Measurements from ENCODE around the gene VNN1. TPM values are rescaled to one million over a fixed set of nuclear protein-coding genes. Genes with fewer than 3 reads are reported as not detected.
"Not testable (repeated sequence)": the region's sequence is repeated elsewhere in the genome, so short reads cannot be mapped to it uniquely, and the experiment has no call there.

The VNN1 gene
- total RNA-seq, 1 donor from 2014 or later: not detected

- H3K27ac Mint-ChIP-seq (ENCODE audit: unreplicated experiment): no peak overlapping the region
- TF ChIP-seq CTCF (conservative IDR thresholded peaks at IDR 0.05): no peak
- H3K27me3 Mint-ChIP-seq (ENCODE audit: low read depth): no peaks in the 10 kb centered on the region
- H3K9me3 Mint-ChIP-seq: no peaks in the 10 kb centered on the region
- H3K36me3 Mint-ChIP-seq (ENCODE audit: low read depth): no peaks in the 10 kb centered on the region
- no peaks in the 10 kb centered on the region for H3K4me1 Mint-ChIP-seq
- no peak for DNase-seq (ENCODE audit: low read depth, low spot score)
- H3K4me3 Mint-ChIP-seq: no peak overlapping the region
These were observed 305 bp upstream of the VNN1 start for GRCh38 chr6:132714160-132714559.

- no peak overlapping the region for H3K27ac Mint-ChIP-seq (ENCODE audit: unreplicated experiment)
- TF ChIP-seq CTCF (conservative IDR thresholded peaks at IDR 0.05): no peak
- H3K4me1 Mint-ChIP-seq: no peaks in the 10 kb centered on the region
- H3K27me3 Mint-ChIP-seq (ENCODE audit: low read depth): no peaks in the 10 kb centered on the region
- no peaks in the 10 kb centered on the region for H3K36me3 Mint-ChIP-seq (ENCODE audit: low read depth)
- DNase-seq (ENCODE audit: low read depth, low spot score): no peak
- H3K4me3 Mint-ChIP-seq: no peak overlapping the region
- H3K9me3 Mint-ChIP-seq: peaks cover 4% of the 10 kb centered on the region
These were observed 1.5 kb downstream of the VNN1 start for GRCh38 chr6:132712366-132712765.

DNA sequence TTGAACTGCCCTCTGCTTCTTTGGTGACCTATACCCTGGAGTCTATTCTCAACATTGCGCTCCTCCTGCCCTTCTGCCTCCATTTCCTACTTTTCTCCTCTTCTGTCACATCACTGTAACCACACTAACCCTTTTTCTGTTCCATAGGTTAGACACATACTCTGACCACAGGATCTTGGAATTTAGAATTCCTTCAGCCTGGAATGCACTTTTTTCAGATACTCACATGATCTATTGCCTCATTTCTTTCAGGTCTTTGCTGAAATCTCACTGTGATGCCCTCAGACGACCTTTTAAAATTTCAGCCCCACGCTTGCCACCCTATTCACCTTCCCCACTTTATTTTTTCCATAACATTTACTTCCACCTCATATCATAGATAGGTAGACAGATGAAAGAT is 5.1 kb downstream of the VNN1 start:
- Mint-ChIP-seq H3K36me3 (ENCODE audit: low read depth) (peaks cover 7% of the 10 kb centered on the region), H3K9me3 (peaks cover 11% of the 10 kb centered on the region), H3K4me3 (no peak overlapping the region), H3K27ac (ENCODE audit: unreplicated experiment) (no peak overlapping the region), H3K27me3 (ENCODE audit: low read depth) (no peaks in the 10 kb centered on the region), H3K4me1 (no peaks in the 10 kb centered on the region)
- DNase-seq (ENCODE audit: low read depth, low spot score): no peak
- no peak for TF ChIP-seq CTCF (conservative IDR thresholded peaks at IDR 0.05)

DNA sequence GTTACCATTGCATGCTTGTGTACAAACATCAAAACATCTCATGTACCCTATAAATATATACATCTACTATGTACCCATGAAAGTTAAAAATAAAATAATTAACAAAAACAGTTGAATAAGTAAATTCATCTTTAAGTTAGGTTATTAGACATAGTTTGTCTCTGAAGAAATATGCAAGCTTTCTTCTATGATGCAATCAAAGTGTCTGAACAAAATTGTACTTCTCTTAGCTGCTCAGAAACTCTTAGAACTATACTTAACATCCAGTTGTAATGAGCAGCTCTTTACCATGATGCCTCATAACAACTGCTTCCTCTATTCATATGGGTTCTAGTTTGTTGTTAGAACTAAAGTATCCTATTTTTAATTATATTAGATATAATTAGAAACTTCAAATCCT is 5.9 kb downstream of the VNN1 start:
- Mint-ChIP-seq H3K27me3 (ENCODE audit: low read depth) (no peaks in the 10 kb centered on the region), H3K36me3 (ENCODE audit: low read depth) (peaks cover 7% of the 10 kb centered on the region), H3K4me3 (no peak overlapping the region), H3K27ac (ENCODE audit: unreplicated experiment) (no peak overlapping the region), H3K9me3 (peaks cover 11% of the 10 kb centered on the region), H3K4me1 (no peaks in the 10 kb centered on the region)
- no peak for DNase-seq (ENCODE audit: low read depth, low spot score)
- TF ChIP-seq CTCF (conservative IDR thresholded peaks at IDR 0.05): no peak

DNA sequence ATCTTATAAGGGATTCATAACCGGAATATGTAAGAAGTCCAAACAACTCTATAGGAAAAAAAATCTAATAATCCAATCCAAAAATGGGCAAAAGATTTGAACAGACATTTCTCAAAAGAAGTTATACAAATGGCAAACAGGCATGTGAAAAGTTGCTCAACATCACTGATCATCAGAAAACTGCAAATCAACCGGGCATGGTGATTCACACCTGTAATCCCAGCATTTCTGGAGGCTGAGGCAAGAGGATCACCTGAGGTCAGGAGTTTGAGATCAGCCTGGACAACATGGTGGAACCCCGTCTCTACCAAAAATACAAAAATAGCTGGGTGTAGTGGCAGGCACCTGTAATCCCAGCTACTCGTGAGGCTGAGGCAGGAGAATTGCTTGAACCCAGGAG is 7.1 kb downstream of the VNN1 start:
- H3K27me3 Mint-ChIP-seq (ENCODE audit: low read depth); H3K4me3 Mint-ChIP-seq; H3K36me3 Mint-ChIP-seq (ENCODE audit: low read depth); DNase-seq (ENCODE audit: low read depth, low spot score); H3K4me1 Mint-ChIP-seq; H3K27ac Mint-ChIP-seq (ENCODE audit: unreplicated experiment): not testable (repeated sequence)
- H3K9me3 Mint-ChIP-seq: peaks cover 11% of the 10 kb centered on the region

- no peaks in the 10 kb centered on the region for H3K4me1 Mint-ChIP-seq
- peaks cover 7% of the 10 kb centered on the region for H3K36me3 Mint-ChIP-seq (ENCODE audit: low read depth)
- H3K27ac Mint-ChIP-seq (ENCODE audit: unreplicated experiment): no peak overlapping the region
- no peak overlapping the region for H3K4me3 Mint-ChIP-seq
- no peak for DNase-seq (ENCODE audit: low read depth, low spot score)
- peaks cover 14% of the 10 kb centered on the region for H3K9me3 Mint-ChIP-seq
- H3K27me3 Mint-ChIP-seq (ENCODE audit: low read depth): no peaks in the 10 kb centered on the region
- TF ChIP-seq CTCF (conservative IDR thresholded peaks at IDR 0.05): no peak
These were observed 9.9 kb downstream of the VNN1 start for GRCh38 chr6:132703936-132704335.

Data from neural crest cell (in vitro differentiated cells).